HEK293 (cell line): ENCODE measurements around the gene LRRC8D.

Experiments used
- FEZF1 ChIP-seq: fragments of 450-650 bp; formaldehyde crosslinking; IDR thresholded peaks from 2 replicates; pipeline ENCODE4 v1.5.1; 2016; ENCODE audit warnings: missing biosample characterization, missing genetic modification characterization
- HOXC10 ChIP-seq: sonication (generic); formaldehyde crosslinking; IDR thresholded peaks from 2 replicates; pipeline ENCODE4 v1.8.1; 2023; ENCODE audit warnings: mild to moderate bottlenecking, missing genetic modification reagents
- MZF1 ChIP-seq: fragments of 450-650 bp; formaldehyde crosslinking; IDR thresholded peaks from 2 replicates; pipeline ENCODE4 v1.5.1; 2017; ENCODE audit warnings: missing biosample characterization, missing genetic modification characterization, borderline replicate concordance
- PATZ1 ChIP-seq: fragments of 450-650 bp; formaldehyde crosslinking; IDR thresholded peaks from 2 replicates; pipeline ENCODE4 v1.5.1; 2016; ENCODE audit warnings: missing biosample characterization, missing genetic modification characterization
- TRIM28 ChIP-seq: IDR thresholded peaks from 2 replicates; pipeline ENCODE4 v1.6.1; 2011; ENCODE audit warnings: low read length, control low read depth, borderline replicate concordance
- TSHZ1 ChIP-seq: fragments of 450-650 bp; formaldehyde crosslinking; IDR thresholded peaks from 2 replicates; pipeline ENCODE4 v1.5.1; 2016; ENCODE audit warnings: missing biosample characterization, missing genetic modification characterization, borderline replicate concordance
- ZBTB48 ChIP-seq: fragments of 450-650 bp; formaldehyde crosslinking; IDR thresholded peaks from 2 replicates; pipeline ENCODE4 v1.5.1; 2016; ENCODE audit warnings: missing biosample characterization, missing genetic modification characterization
- ZNF112 ChIP-seq: fragments of 450-650 bp; formaldehyde crosslinking; IDR thresholded peaks from 2 replicates; pipeline ENCODE4 v1.5.0; 2017; ENCODE audit warnings: missing biosample characterization, missing genetic modification characterization
- ZNF121 ChIP-seq: fragments of 450-650 bp; formaldehyde crosslinking; IDR thresholded peaks from 2 replicates; pipeline ENCODE4 v1.5.1; 2016; ENCODE audit warnings: missing biosample characterization, missing genetic modification characterization
- ZNF174 ChIP-seq: fragments of 450-650 bp; formaldehyde crosslinking; IDR thresholded peaks from 2 replicates; pipeline ENCODE4 v1.5.0; 2017; ENCODE audit warnings: missing biosample characterization, mild to moderate bottlenecking, missing genetic modification characterization
- ZNF19 ChIP-seq: fragments of 450-650 bp; formaldehyde crosslinking; IDR thresholded peaks from 2 replicates; pipeline ENCODE4; 2016; ENCODE audit warnings: missing biosample characterization, missing genetic modification characterization, low read depth
- ZNF354C ChIP-seq: fragments of 450-650 bp; formaldehyde crosslinking; IDR thresholded peaks from 2 replicates; pipeline ENCODE4 v1.5.1; 2016; ENCODE audit warnings: missing biosample characterization, missing genetic modification characterization, low read depth, borderline replicate concordance
- ZNF544 ChIP-seq: fragments of 450-650 bp; formaldehyde crosslinking; IDR thresholded peaks from 2 replicates; pipeline ENCODE4 v1.5.0; 2017; ENCODE audit warnings: missing biosample characterization, missing genetic modification characterization
- ZNF561 ChIP-seq: fragments of 450-650 bp; IDR thresholded peaks from 2 replicates; pipeline ENCODE4 v1.5.1; 2018; ENCODE audit warnings: missing biosample characterization, missing genetic modification characterization, borderline replicate concordance
- ZNF660 ChIP-seq: fragments of 450-650 bp; IDR thresholded peaks from 2 replicates; pipeline ENCODE4 v1.5.1; 2018; ENCODE audit warnings: missing biosample characterization, mild to moderate bottlenecking, missing genetic modification characterization
- ZNF664 ChIP-seq: fragments of 450-650 bp; formaldehyde crosslinking; IDR thresholded peaks from 2 replicates; pipeline ENCODE4 v1.5.1; 2016; ENCODE audit warnings: missing biosample characterization, missing genetic modification characterization
- ZNF747 ChIP-seq: fragments of 450-650 bp; formaldehyde crosslinking; IDR thresholded peaks from 2 replicates; pipeline ENCODE4 v1.5.1; 2016; ENCODE audit warnings: missing biosample characterization, missing genetic modification characterization
- ZNF76 ChIP-seq: fragments of 450-650 bp; formaldehyde crosslinking; IDR thresholded peaks from 2 replicates; pipeline ENCODE4; 2016; ENCODE audit warnings: low read depth, missing biosample characterization, missing genetic modification characterization, borderline replicate concordance
- ZNF777 ChIP-seq: fragments of 450-650 bp; formaldehyde crosslinking; IDR thresholded peaks from 2 replicates; pipeline ENCODE4 v1.5.1; 2017; ENCODE audit warnings: missing biosample characterization, missing genetic modification characterization, borderline replicate concordance
- ZNF792 ChIP-seq: fragments of 450-650 bp; formaldehyde crosslinking; IDR thresholded peaks from 2 replicates; pipeline ENCODE4 v1.5.1; 2016; ENCODE audit warnings: missing biosample characterization, missing genetic modification characterization
- ZSCAN30 ChIP-seq: fragments of 450-650 bp; IDR thresholded peaks from 2 replicates; pipeline ENCODE4 v1.5.1; 2018; ENCODE audit warnings: missing biosample characterization, mild to moderate bottlenecking, missing genetic modification characterization, moderate library complexity
- TF ChIP-seq, protein P1 (sequence below): fragments of 450-650 bp; formaldehyde crosslinking; IDR thresholded peaks from 2 replicates; pipeline ENCODE4 v1.5.1; 2016; ENCODE audit warnings: missing biosample characterization, missing genetic modification characterization
- TF ChIP-seq, protein P2 (sequence below): fragments of 450-650 bp; formaldehyde crosslinking; IDR thresholded peaks from 2 replicates; pipeline ENCODE4 v1.5.0; 2017; ENCODE audit warnings: missing biosample characterization, missing genetic modification characterization, borderline replicate concordance
- TF ChIP-seq, protein P3 (sequence below): fragments of 450-650 bp; formaldehyde crosslinking; IDR thresholded peaks from 2 replicates; pipeline ENCODE4 v1.5.1; 2016; ENCODE audit warnings: missing biosample characterization, missing genetic modification characterization

Gene LRRC8D

DNA sequence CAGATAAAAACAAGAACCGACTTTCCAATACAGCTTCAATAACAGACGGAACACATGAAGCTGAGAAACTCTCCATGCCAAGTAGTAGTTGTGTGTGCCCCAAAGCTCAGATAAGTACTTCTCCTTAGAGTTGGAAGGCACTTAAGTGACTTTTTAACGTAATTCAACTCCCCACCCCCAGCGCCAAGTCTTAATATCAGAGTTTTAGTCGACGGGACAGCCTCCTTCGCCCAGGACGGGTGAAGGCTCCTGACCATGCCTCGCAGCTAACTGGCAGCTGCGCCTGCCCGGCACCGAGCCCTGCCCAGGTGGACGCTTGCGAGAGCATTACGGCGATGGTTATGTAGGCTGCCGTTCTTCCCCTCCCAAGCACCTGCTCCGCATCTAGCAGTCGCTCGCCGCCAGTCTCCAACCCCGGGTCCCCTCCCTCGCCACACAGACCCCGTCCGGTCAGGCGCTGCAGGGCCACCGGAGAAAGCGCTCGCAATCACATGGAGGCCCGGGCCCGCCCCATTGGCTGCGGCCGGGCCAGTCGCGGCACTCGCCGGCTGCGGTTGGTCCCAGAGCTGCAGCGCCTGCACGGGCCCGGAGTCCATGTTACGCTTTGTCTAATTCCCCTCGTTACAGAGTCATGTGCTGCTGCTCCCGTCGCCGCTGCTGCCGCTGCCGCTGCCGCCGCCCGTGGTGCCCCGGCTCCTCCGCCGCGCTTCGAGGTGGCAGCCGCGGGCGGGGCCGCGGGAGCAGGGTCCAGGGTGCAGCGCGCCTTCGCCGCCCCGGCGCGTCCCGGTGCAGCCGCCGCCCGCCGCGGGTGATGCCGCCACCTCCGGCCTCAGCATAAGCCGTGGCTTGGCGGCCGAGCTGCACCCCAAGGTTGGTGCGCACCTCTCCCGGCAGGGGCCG is at the start of gene LRRC8D (continued):
- TF ChIP-seq, protein P1, sequence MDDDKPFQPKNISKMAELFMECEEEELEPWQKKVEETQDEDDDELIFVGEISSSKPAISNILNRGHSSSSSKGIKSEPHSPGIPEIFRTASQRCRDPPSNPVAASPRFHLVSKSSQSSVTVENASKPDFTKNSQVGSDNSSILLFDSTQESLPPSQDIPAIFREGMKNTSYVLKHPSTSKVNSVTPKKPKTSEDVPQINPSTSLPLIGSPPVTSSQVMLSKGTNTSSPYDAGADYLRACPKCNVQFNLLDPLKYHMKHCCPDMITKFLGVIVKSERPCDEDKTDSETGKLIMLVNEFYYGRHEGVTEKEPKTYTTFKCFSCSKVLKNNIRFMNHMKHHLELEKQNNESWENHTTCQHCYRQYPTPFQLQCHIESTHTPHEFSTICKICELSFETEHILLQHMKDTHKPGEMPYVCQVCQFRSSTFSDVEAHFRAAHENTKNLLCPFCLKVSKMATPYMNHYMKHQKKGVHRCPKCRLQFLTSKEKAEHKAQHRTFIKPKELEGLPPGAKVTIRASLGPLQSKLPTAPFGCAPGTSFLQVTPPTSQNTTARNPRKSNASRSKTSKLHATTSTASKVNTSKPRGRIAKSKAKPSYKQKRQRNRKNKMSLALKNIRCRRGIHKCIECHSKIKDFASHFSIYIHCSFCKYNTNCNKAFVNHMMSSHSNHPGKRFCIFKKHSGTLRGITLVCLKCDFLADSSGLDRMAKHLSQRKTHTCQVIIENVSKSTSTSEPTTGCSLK (tag by site-specific recombination) = no peak
- TF ChIP-seq ZNF544 (tag by site-specific recombination) (no peak), ZNF792 (tag by site-specific recombination) (no peak), ZNF112 (tag by site-specific recombination) (no peak), MZF1 (no peak), ZNF747 (tag by site-specific recombination) (no peak), TRIM28 (no peak), ZNF19 (tag by site-specific recombination) (no peak), ZBTB48 (tag by site-specific recombination) (no peak), FEZF1 (tag by site-specific recombination) (no peak), ZNF121 (tag by site-specific recombination) (no peak), HOXC10 (CRISPR knock-in tag) (no peak), TSHZ1 (no peak), ZNF660 (tag by site-specific recombination) (no peak), ZNF354C (tag by site-specific recombination) (no peak), ZSCAN30 (tag by site-specific recombination) (0 out of 2 replicates have a peak, but pooled peaks have one; percentile 12), ZNF76 (tag by site-specific recombination) (peak; percentile 39; the same call in 1 of the 2 replicates), ZNF174 (tag by site-specific recombination) (no peak), PATZ1 (tag by site-specific recombination) (peak; percentile 75), ZNF561 (tag by site-specific recombination) (peak; percentile 21; the same call in 1 of the 2 replicates), ZNF664 (tag by site-specific recombination) (no peak), ZNF777 (tag by site-specific recombination) (peak; percentile 90)
- TF ChIP-seq, protein P2, sequence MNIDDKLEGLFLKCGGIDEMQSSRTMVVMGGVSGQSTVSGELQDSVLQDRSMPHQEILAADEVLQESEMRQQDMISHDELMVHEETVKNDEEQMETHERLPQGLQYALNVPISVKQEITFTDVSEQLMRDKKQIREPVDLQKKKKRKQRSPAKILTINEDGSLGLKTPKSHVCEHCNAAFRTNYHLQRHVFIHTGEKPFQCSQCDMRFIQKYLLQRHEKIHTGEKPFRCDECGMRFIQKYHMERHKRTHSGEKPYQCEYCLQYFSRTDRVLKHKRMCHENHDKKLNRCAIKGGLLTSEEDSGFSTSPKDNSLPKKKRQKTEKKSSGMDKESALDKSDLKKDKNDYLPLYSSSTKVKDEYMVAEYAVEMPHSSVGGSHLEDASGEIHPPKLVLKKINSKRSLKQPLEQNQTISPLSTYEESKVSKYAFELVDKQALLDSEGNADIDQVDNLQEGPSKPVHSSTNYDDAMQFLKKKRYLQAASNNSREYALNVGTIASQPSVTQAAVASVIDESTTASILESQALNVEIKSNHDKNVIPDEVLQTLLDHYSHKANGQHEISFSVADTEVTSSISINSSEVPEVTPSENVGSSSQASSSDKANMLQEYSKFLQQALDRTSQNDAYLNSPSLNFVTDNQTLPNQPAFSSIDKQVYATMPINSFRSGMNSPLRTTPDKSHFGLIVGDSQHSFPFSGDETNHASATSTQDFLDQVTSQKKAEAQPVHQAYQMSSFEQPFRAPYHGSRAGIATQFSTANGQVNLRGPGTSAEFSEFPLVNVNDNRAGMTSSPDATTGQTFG (tag by site-specific recombination) = no peak
- TF ChIP-seq, protein P3, sequence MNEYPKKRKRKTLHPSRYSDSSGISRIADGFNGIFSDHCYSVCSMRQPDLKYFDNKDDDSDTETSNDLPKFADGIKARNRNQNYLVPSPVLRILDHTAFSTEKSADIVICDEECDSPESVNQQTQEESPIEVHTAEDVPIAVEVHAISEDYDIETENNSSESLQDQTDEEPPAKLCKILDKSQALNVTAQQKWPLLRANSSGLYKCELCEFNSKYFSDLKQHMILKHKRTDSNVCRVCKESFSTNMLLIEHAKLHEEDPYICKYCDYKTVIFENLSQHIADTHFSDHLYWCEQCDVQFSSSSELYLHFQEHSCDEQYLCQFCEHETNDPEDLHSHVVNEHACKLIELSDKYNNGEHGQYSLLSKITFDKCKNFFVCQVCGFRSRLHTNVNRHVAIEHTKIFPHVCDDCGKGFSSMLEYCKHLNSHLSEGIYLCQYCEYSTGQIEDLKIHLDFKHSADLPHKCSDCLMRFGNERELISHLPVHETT (tag by site-specific recombination) = no peak
